Adrenal gland (tissue), 5 donors: ENCODE data around the gene MPHOSPH10.

Experiments
- CTCF ChIP-seq, 6 experiments: fragments of 450-650 bp in 4 of 6; fragments of 200-600 bp in 2 of 6; sonication (generic) in 1 of 6; IDR thresholded peaks; 1 replicate in 5 of 6; 2 replicates in 1 of 6; pipeline versions ENCODE4 v1.5.1 to v1.8.0; 2016 to 2021; ENCODE audit warnings: antibody characterized with exemption in 6 of 6, mild to moderate bottlenecking in 2 of 6, moderate library complexity in 1 of 6
- POLR2A ChIP-seq, 2 donors: fragments of 450-650 bp; IDR thresholded peaks; one replicate each; pipeline ENCODE4 v1.6.1; 2017; ENCODE audit warnings: antibody characterized with exemption in 2 of 2, mild to moderate bottlenecking in 2 of 2, moderate library complexity in 1 of 2
- donor health status: DM: no; HTN: no; CAD: no.

GRCh38 chr2:71154798-71155197, 24.4 kb downstream of the MPHOSPH10 start:
- TF ChIP-seq CTCF (IDR thresholded peaks at IDR 0.05) = no peak
- TF ChIP-seq POLR2A (IDR thresholded peaks at IDR 0.05) = no peak
